Activated CD8-positive, alpha-beta memory T cell treated with anti-CD3 and anti-CD28 coated beads, Interleukin-2, amount 50 U/mL, for 24 hours (primary cell): ENCODE results near the gene CASS4.

ENCODE experiments used
- DNase-seq: peaks from one replicate; pipeline ENCODE4 v3.0.0-alpha.2; 2020; ENCODE audit errors: extremely low read depth

The CASS4 gene

DNA sequence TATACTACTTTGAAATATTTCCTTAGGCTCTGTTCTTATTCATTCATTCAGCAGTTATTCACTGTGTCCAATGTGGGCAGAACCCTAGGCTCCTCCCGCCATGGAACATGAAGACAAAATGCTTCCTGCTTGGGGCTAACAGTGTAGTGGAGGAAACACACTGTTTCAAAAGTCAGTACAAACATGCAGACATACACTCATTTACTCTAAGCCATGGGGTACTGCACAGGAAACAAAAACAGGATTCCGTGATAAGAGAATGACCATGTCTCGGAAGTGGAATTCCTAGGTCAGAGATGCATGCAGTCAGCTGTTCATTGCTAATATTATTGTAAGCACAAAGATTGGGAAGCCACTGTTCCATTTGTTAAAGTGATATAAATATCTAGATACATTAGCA is 94.0 kb downstream of the CASS4 start:
- DNase-seq, result no peak
